Measurements from ENCODE around the gene LRP5. TPM values are rescaled to one million over a fixed set of nuclear protein-coding genes. Genes with fewer than 3 reads are reported as not detected.
"Not testable (repeated sequence)": the region's sequence is repeated elsewhere in the genome, so short reads cannot be mapped to it uniquely, and the experiment has no call there.

LRP5 gene
- total RNA-seq, 1 donor from 2014 or later: 154 TPM

DNA sequence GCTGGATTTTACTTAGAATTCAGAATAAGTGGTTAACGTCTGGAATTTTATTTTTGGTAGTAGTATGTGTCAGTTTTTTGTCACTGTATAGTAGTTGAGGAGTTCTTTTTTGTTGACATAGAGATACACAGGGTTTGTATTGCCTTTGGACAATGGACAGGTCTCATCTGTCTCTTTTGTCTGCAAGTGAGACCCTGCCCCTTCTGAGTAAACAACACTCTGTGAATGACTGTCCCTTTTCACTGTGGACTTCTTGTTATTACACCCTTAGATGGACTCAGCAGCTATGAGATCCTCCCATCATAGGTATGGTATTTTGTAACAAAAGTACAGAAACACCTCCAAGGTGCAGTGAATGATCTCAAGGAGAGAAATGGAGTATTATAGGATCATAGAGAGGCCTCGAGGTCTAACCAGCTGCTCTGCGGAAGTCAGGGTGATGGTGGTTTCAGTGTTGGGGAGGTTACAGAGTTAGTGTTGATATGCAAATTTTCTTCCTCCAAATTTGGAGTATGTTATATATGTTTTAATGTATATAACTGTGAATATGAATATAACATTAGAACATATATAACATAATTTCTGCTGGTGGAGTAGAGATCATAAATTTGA, 155.9 kb downstream of the LRP5 start:
- no peak for DNase-seq (ENCODE audit: low spot score)

DNA sequence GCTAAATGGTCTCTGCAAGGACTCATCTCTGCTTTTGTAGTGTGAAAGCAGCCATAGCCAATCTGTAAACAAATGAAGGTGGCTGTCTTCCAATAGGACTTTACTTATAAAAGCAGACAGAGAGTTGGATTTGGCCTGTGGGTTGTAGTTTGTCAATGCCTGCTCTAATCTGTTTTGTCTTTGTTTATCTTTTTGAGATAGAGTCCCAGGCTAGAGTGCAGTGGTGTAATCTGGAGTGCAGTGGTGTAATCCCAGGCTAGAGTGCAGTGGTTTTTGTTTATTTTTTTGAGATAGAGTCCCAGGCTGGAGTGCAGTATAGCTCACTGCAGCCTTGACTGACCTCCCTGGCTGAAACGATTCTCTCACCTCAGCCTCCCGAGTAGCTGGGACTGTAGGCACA, 156.7 kb downstream of the LRP5 start:
- no peak for DNase-seq (ENCODE audit: low spot score)

DNA sequence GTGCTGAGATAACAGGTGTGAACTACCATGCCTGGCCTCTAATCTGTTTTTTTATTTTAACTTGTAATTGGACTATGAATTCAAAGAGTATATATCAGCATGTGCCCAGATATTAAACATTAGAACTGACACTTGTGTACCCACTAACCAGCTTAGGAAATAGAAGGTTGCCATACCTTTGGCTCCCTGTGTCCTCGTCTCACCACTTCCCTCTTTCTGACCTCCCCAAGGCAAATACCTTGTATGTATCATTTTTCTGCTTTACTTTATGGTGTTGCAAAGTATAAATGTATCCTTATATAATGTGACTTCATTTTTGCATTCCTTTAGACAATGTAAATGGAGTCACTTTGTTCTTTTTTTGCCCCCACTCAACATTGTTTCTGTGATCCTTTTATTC, 157.3 kb downstream of the LRP5 start:
- DNase-seq (ENCODE audit: low spot score): no peak

DNA sequence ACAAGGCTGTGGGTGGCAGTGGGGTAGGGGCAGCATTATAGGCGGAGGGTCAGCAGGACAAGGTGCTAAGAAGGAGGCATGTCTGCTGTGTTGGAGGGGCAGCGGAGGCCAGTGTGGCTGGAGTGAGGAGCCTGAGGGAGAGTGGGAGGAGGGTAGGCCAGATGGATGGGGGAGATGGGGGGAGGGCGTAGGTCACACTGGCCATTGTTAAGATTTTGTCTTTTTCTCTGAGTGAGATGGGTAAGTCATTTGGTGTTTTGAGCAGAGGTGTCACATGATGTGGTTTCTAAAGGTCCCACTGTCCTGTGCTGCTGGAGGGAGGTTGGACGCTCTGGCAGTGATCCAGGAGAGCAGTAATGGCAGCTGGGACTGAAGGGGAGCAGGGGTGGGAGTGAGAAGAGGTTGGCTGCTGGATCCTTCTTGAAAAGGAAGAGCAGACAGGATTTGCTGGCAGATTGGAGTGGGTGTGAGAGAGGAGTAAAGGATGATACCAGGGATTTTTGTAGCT, 158.0 kb downstream of the LRP5 start:
- no peak for DNase-seq (ENCODE audit: low spot score)

DNA sequence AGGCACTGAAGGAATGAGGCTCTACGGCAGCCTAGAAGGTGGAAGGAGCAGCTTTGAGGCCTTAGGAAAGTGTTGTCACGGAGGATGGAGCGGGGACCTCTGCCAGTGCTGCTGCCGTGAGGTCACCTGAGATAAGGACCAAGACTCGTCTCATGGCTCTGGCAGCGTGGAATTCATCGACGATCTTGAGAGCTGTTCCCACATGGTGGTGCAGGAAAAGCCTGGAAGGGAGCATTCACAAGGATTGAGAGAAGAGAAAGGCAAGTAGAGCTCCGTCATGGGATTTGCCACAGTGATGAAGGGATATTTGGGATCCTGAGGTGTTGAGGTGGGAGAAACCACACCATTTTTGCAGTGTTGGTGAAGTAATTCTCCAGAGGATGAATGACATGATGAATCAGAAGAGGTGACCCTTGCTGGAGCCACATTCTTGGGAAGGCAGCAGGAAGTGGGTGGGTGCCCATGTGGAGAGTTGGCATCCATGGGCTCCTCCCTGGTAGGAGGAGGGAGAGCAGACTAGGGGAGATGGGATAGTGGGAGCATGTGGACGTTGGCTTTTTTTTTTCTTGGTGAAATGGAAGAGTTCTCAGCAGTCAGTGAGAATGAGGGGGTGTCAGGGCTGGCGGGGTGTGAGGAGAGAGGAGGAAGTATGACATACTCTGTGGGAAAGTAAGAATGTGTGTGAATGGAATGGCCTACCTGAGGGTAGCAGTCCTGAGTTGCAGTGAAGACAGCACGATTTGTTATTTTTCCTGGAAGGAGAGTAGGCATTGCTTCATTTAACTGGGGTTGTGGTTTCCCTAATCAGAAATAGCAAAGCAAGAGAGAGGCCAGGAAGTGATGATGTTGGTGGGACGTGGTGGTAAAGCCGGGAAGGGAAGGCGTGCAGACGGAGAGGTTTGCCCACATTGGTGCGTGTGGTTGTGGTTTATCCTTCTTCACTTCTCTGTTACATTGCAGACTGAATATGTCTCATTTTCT, 159.3 kb downstream of the LRP5 start:
- no peak for DNase-seq (ENCODE audit: low spot score)

DNA sequence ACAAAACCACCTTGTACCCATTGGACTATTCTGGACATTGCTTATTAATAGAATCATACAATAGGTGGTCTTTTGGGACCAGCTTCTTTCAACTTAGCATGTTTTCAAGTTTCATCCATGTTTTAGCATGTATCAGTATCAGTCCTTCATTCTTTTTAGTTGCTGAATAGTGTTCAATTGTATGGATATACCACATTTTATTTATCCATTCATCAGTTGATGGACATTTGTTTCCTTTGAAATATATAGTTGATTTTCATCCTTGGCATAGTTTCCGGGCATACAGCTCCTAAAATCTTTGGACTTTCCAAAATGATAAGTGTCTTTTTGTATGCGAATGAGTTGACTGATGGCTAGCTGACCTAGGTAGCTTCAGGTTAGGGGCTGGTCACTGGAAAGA, 160.4 kb downstream of the LRP5 start:
- DNase-seq (ENCODE audit: low spot score): no peak

DNA sequence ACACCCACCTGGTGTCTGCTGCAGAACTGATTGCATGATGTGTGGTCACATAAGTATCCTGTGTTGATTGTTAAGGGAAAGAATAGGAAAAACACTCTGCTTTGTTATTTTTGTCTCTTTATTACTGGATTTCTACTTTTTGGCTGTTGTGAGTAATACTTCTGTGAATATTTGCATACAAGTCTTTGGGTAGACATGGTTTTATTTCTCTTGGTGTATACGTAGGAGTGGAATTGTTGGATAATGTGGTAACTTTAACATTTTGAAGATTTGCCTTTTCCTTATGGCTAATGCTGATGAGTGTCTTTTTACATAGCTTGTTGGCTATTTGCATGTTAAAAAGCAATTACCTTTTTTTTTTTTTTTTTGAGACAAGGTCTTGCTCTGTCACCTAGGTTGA, 161.3 kb downstream of the LRP5 start:
- DNase-seq (ENCODE audit: low spot score): no peak

DNA sequence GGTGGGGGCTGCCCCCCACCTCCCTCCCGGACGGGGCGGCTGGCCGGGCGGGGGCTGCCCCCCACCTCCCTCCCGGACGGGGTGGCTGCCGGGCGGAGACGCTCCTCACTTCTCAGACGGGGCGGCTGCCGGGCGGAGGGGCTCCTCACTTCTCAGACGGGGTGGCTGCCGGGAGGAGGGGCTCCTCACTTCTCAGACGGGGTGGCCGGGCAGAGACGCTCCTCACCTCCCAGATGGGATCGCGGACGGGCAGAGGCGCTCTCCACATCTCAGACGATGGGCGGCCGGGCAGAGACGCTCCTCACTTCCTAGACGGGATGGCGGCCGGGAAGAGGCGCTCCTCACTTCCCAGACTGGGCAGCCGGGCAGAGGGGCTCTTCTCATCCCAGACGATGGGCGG, 163.2 kb downstream of the LRP5 start:
- not testable (repeated sequence) for DNase-seq (ENCODE audit: low spot score)

DNA sequence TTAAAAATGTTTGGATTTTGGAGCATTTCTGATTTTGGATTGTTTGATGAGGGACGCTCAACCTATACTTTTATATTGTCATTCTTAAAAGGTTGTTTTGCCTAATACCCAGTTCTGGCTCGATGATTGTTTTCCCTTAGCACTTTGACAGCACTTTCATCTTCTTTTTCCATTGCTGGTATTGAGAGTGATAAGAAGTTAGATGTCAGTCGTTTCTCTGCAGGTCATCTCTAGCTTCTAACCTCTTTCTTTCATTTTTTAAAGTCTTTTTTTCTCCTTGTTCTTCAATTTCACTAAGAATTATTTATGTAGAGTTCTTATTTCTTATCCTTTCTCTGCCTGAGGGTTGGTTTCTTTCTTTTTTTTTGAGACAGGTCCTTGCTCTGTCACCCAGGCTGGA, 167.0 kb downstream of the LRP5 start:
- DNase-seq (ENCODE audit: low spot score): no peak

DNA sequence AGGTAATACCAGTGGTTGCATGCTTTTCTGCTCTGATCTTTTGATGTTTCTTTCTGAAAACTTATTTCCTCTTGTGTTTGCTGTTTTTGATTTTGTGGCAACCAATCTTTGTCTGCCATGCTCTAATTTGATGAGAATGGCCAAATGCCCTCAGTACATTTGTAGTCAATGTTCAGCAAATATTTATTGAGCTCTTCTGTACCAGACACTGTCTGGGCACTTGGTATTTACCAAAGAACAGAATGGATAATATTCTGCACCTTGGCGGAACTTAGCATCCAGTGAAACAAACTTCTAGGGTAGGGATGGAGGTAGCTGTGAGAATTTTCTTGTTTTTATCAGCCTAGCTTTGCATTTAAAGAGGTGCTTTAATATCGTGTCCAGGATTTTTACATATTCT, 167.8 kb downstream of the LRP5 start:
- DNase-seq (ENCODE audit: low spot score): no peak

DNA sequence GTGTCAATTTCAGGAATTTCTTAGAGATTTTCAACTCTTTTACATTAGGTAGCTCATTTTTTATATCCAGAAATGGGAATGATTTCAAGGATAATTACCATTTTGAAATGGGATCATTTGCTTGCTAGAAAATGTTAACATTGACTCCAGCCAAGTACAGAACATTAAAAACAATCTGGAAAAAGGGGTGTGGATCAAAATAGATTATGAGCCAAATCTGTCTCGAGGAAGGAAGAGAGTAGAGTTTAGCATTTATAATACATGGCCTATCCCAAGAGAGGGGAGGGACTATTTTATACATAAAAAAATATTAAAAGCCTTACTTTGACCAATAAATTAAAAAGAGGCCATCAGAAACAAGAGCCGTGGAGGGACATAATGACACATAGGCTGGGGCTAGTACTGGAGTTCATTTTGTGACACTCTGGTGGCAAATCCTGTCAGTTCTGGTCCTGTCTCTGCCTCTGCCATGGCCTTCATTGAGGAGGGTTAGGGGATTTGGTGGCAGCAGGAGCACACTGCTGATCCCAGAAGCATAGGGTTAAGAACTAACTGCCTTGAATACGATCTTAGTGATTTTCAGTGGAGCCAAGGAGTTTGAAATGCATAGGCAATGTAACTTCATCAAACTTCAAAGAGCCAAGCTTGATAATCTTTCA, 168.6 kb downstream of the LRP5 start:
- DNase-seq (ENCODE audit: low spot score): no peak

DNA sequence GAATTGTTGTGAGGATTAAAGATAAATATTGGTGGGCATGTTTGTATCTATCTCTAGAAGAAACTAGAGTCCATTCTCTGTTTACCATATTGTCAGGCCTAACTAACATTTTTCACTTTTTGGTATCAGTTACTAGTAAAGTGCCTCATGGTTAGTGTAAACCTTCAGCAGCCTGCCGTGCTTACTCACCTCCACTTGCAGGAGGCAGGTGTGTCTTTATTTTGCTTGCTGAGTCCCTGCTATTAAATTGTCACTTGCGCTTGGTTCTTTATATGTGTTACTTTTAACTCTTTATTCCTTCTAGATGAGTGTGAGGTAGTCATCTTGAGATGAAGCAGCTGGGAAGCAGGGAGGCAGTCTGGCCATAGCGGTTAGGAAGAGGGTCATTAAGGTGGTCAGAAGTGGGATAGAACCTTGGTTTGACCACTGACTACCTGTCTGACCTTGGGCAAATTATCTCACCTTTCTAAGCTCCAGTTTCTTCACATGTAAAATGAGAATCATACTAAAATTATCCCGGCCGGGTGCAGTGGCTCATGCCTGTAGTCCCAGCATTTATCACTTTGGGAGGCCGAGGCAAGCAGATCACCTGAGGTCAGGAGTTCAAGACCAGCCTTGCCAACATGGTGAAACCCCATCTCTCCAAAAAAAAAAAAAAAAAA, 169.3 kb downstream of the LRP5 start:
- no peak for DNase-seq (ENCODE audit: low spot score)

DNA sequence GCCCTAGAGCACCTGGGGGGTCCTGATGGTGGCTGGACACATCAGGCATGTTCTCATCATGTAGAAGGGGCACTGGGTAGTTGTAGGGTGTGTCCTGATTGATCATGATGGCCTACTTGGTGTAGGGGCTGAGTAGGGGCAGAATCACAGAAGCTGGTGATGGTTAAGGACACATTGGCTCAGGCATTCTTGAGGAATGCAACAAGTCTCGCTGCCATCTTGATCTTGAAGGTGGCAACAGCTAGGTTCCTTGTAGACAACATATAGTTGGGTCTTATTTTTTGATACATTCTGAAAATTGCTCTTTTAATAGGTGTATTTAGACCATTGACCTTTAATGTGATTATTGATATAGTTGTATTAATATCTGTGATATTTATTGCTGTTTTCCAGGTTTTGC, 176.2 kb downstream of the LRP5 start:
- no peak for DNase-seq (ENCODE audit: low spot score)

DNA sequence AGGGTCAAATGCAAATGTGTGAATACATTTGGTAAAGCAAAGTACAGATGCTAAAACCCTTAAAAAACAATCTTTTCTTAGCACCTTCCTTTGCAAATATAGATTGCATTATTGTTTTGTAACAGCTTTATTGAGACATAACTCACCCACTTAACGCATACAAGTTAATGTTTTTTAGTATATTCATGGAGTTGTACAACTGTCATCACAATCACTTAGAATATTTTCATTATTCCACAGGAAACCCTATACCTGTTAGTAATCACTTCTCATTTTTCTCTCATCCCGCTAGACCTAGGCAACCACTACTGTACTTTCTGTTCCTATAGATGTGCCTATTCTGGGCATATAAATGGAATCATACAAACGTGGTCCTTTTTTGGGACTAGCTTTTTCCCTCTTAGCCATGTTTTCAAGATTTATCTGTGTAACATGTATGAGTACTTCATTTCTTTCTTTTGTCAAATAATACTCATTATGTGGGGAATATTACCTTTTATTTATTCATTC, 182.9 kb downstream of the LRP5 start:
- DNase-seq (ENCODE audit: low spot score): no peak

DNA sequence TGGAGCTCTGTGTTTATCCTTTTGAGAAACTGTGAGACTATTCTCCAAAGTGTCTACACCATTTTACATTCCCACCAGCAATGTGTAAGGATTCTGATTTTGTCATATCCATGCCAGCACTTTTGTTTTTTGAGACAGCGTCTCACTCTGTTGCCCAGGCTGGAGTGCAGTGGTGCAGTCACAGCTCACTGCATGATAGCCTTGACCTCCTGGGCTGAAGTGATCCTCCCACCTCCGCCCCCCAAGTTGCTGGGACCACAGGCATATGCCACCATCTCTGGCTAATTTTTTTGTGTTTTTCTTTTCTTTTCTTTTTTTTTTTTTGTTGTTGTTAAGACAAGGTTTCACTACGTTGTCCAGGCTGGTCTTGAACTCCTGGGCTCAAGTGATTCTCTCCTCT, 183.5 kb downstream of the LRP5 start:
- no peak for DNase-seq (ENCODE audit: low spot score)

DNA sequence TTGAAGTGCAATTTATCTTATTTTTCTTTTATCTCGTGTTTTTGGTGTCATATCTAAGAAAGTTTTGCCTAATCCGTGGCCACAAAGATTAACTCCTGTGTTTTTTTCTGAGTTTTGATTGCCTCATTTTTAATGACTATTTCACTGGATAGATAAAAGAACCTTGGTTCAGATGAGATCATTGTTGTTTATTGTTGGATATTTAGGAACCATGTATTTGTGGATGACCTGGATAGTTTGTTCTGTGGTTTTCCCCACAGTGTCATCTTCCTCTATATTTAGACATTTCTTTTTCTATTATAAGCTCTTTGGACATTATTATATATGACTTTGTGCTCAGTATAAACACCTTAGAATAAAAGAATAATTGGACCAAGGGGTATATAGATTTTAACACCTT, 185.4 kb downstream of the LRP5 start:
- no peak for DNase-seq (ENCODE audit: low spot score)

DNA sequence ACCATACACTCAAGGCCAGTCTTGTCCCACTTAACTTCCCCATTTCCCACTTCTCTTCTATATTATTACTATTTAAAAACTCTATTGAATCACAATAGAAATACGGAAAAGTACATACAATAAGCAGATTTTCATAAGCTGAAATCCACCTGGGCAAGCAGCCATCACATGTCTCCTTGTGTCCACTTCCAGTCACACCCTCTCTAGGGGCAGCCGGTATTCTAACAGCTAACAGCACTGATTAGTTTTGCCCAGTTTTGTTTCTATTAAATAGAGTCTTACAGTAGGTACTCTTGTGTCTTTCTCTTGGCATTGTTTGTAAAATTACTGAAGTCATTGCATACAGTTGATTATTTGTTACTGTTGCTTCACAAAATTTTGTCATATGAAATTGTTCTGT, 185.9 kb downstream of the LRP5 start:
- DNase-seq (ENCODE audit: low spot score): no peak

Other genes with a start within 250 kb of the LRP5 start
- 61.4 TPM for gene CHKA, start 191.2 kb upstream of the LRP5 start, total RNA-seq
- 52.2 TPM for gene KMT5B, start 99.3 kb upstream of the LRP5 start, total RNA-seq
- 38.8 TPM for gene C11orf24, start 40.6 kb upstream of the LRP5 start, total RNA-seq
- 114 TPM for gene PPP6R3, start 148.2 kb downstream of the LRP5 start, total RNA-seq

All from mucosa of gallbladder (tissue), 1 donor.